K562 (cell line): Measurements from ENCODE around the gene TSSK2. TPM values are rescaled to one million over a fixed set of nuclear protein-coding genes. Genes with fewer than 3 reads are reported as not detected.

Experiments used
- ARHGAP35 ChIP-seq: fragments of 450-650 bp; IDR thresholded peaks from 2 replicates; pipeline ENCODE4 v1.6.1; 2018; ENCODE audit not compliant: partially characterized antibody
- BRD4 ChIP-seq: fragments of 200-600 bp; sonication (generic); IDR thresholded peaks from 2 replicates; pipeline ENCODE4 v1.6.1; 2017; ENCODE audit warnings: inconsistent platforms
- FOXA1 ChIP-seq: fragments of 450-650 bp; IDR thresholded peaks from 2 replicates; pipeline ENCODE4 v1.6.1; 2016; ENCODE audit warnings: mild to moderate bottlenecking, borderline replicate concordance
- KLF1 ChIP-seq: fragments of 450-650 bp; IDR thresholded peaks from 2 replicates; pipeline ENCODE4 v1.6.1; 2016; ENCODE audit warnings: missing genetic modification characterization, missing compliant biosample characterization
- MXI1 ChIP-seq: IDR thresholded peaks from 2 replicates; pipeline ENCODE4 v1.6.1; 2011; ENCODE audit warnings: low read depth, mild to moderate bottlenecking, improper control_type of control experiment, low read length
- PPARD ChIP-seq: fragments of 250-450 bp; sonication (Bioruptor Pico); IDR thresholded peaks from 2 replicates; pipeline ENCODE4 v1.8.0; 2022; ENCODE audit warnings: inconsistent platforms, mild to moderate bottlenecking, moderate library complexity
- SRSF3 ChIP-seq: fragments of 200-400 bp; formaldehyde crosslinking; IDR thresholded peaks from 2 replicates; pipeline ENCODE4 v1.6.1; 2016; ENCODE audit warnings: mild to moderate bottlenecking, low read length, moderate library complexity; ENCODE audit not compliant: insufficient read depth
- TAF9B ChIP-seq: fragments of 450-650 bp; IDR thresholded peaks from 2 replicates; pipeline ENCODE4 v1.6.1; 2018; ENCODE audit warnings: mild to moderate bottlenecking; ENCODE audit not compliant: partially characterized antibody
- ZBTB1 ChIP-seq: sonication (generic); formaldehyde crosslinking; IDR thresholded peaks from 2 replicates; pipeline ENCODE4 v1.8.1; 2023; ENCODE audit warnings: missing genetic modification reagents, low read depth, mild to moderate bottlenecking, borderline replicate concordance
- ZBTB7A ChIP-seq: IDR thresholded peaks from 2 replicates; pipeline ENCODE4 v1.6.1; 2011; ENCODE audit warnings: low read depth, mild to moderate bottlenecking, low read length, moderate library complexity, borderline replicate concordance; ENCODE audit not compliant: control insufficient read depth
- ZNF212 ChIP-seq: fragments of 450-650 bp; formaldehyde crosslinking; IDR thresholded peaks from 2 replicates; pipeline ENCODE4 v1.4.0; 2020; ENCODE audit warnings: mild to moderate bottlenecking
- ZNF324 ChIP-seq: fragments of 250-450 bp; sonication (Bioruptor Pico); IDR thresholded peaks from 2 replicates; pipeline ENCODE4 v1.4.0; 2020; ENCODE audit warnings: mild to moderate bottlenecking
- polyA plus RNA-seq, 8 experiments: library from polyadenylated mRNA; depleted of rRNA in 4 of 8; stranded (reverse) in 5 of 8; unstranded in 3 of 8; fragments of >200 nt; fragmentation: Nextera tagmentation in 2 of 8; fragmentation: Illumina TruSeq in 1 of 8; extraction: Ambion mirVana in 2 of 8; extraction: Trizol in 1 of 8; gene quantifications; 2 replicates each; pipeline versions ENCODE4 v1.2.1 to v1.2.3, GENCODE V29; 2011 to 2014; ENCODE audit warnings: inconsistent platforms in 1 of 8, missing spikeins in 1 of 8
- total RNA-seq, 7 experiments: library from RNA; depleted of rRNA in 6 of 7; stranded (reverse); fragments of >200 nt in 6 of 7; fragmentation: Illumina TruSeq in 2 of 7; extraction: Trizol in 2 of 7; gene quantifications; 2 replicates each; pipeline versions ENCODE4 v1.2.1 to v1.2.3, GENCODE V29; 2011 to 2021; ENCODE audit warnings: low replicate concordance in 1 of 7
- TF ChIP-seq, protein P1 (sequence below), 2 experiments: fragments of 200-800 bp in 1 of 2; sonication (Bioruptor generic) in 1 of 2; sonication (generic) in 1 of 2; formaldehyde crosslinking in 1 of 2; IDR thresholded peaks in 1 of 2; conservative IDR thresholded peaks in 1 of 2; 2 replicates each; pipeline versions ENCODE4 v1.5.0 to v1.6.1; 2016 to 2020; ENCODE audit warnings: missing compliant biosample characterization in 1 of 2, missing genetic modification characterization in 1 of 2, missing genetic modification reagents in 1 of 2
- TF ChIP-seq, protein P2 (sequence below): fragments of 450-650 bp; IDR thresholded peaks from 2 replicates; pipeline ENCODE4 v1.6.1; 2016; ENCODE audit warnings: low read depth
- TF ChIP-seq, protein P3 (sequence below): fragments of 450-650 bp; IDR thresholded peaks from 2 replicates; pipeline ENCODE4 v1.6.1; 2017; ENCODE audit warnings: antibody characterized with exemption

The TSSK2 gene
- total and polyA plus RNA-seq, 9 of the 15 experiments (the other 6 are each of a cell fraction or from before 2014, with no cell fraction given): 0.04 TPM; not detected in 8

DNA sequence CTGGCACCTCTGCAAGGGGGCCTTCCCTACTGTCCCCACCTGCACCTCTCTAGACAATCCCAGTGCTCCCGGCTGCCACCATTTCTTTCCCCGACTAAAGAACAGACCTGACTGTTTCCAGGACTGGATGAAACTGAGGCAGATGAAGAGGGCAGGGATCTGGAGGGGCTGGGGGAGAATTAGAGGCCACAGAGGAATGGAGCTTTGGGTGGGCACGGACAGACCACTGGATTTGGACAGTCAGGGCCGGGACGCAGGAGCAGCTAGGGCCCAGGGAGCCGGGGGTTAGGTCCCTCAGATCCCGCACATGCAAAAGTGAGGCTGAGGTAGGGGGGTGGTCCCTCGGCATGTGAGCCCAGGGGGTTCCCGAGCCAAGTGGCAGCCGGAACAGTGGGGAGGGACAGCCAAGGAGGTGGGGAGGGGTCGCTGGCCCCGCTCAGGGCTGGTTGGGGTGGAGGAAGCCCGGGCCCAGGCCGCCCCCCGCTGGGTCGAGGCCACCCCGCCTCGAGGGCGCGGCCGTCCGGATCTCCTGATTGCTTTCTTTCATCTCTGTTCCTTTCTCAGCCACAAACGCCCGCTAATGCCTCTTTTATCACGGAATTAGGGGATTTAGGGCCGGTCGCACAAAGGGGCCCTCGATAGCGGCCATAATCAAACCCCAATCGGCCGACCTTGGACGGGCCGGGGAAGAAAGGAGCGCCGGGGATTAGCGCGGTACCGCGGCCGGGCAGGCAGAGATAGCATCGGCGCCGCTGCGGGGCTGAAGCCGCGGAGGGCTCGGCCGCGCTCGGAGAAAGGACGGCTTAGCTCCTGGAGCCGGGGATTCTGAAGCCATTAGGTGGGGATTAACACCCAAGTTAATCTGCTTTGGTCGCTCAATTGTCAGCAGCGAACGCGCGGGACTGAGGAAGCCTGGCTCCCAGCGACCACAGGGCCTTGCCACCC is 38.2 kb downstream of the TSSK2 start (continued):
- no peak for TF ChIP-seq SRSF3
- no peak for TF ChIP-seq MXI1
- TF ChIP-seq TAF9B: no peak
- TF ChIP-seq PPARD (CRISPR knock-in tag): no peak
- TF ChIP-seq FOXA1: no peak
- no peak for TF ChIP-seq ZNF212 (CRISPR knock-in tag)
- TF ChIP-seq, protein P1, sequence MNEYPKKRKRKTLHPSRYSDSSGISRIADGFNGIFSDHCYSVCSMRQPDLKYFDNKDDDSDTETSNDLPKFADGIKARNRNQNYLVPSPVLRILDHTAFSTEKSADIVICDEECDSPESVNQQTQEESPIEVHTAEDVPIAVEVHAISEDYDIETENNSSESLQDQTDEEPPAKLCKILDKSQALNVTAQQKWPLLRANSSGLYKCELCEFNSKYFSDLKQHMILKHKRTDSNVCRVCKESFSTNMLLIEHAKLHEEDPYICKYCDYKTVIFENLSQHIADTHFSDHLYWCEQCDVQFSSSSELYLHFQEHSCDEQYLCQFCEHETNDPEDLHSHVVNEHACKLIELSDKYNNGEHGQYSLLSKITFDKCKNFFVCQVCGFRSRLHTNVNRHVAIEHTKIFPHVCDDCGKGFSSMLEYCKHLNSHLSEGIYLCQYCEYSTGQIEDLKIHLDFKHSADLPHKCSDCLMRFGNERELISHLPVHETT (CRISPR knock-in tag; conservative IDR thresholded peaks at IDR 0.05 in 1 of 2, IDR thresholded peaks at IDR 0.05 in 1 of 2): no peak
- peak; percentile 52; the same call in 1 of the 2 replicates for TF ChIP-seq BRD4
- TF ChIP-seq, protein P2, sequence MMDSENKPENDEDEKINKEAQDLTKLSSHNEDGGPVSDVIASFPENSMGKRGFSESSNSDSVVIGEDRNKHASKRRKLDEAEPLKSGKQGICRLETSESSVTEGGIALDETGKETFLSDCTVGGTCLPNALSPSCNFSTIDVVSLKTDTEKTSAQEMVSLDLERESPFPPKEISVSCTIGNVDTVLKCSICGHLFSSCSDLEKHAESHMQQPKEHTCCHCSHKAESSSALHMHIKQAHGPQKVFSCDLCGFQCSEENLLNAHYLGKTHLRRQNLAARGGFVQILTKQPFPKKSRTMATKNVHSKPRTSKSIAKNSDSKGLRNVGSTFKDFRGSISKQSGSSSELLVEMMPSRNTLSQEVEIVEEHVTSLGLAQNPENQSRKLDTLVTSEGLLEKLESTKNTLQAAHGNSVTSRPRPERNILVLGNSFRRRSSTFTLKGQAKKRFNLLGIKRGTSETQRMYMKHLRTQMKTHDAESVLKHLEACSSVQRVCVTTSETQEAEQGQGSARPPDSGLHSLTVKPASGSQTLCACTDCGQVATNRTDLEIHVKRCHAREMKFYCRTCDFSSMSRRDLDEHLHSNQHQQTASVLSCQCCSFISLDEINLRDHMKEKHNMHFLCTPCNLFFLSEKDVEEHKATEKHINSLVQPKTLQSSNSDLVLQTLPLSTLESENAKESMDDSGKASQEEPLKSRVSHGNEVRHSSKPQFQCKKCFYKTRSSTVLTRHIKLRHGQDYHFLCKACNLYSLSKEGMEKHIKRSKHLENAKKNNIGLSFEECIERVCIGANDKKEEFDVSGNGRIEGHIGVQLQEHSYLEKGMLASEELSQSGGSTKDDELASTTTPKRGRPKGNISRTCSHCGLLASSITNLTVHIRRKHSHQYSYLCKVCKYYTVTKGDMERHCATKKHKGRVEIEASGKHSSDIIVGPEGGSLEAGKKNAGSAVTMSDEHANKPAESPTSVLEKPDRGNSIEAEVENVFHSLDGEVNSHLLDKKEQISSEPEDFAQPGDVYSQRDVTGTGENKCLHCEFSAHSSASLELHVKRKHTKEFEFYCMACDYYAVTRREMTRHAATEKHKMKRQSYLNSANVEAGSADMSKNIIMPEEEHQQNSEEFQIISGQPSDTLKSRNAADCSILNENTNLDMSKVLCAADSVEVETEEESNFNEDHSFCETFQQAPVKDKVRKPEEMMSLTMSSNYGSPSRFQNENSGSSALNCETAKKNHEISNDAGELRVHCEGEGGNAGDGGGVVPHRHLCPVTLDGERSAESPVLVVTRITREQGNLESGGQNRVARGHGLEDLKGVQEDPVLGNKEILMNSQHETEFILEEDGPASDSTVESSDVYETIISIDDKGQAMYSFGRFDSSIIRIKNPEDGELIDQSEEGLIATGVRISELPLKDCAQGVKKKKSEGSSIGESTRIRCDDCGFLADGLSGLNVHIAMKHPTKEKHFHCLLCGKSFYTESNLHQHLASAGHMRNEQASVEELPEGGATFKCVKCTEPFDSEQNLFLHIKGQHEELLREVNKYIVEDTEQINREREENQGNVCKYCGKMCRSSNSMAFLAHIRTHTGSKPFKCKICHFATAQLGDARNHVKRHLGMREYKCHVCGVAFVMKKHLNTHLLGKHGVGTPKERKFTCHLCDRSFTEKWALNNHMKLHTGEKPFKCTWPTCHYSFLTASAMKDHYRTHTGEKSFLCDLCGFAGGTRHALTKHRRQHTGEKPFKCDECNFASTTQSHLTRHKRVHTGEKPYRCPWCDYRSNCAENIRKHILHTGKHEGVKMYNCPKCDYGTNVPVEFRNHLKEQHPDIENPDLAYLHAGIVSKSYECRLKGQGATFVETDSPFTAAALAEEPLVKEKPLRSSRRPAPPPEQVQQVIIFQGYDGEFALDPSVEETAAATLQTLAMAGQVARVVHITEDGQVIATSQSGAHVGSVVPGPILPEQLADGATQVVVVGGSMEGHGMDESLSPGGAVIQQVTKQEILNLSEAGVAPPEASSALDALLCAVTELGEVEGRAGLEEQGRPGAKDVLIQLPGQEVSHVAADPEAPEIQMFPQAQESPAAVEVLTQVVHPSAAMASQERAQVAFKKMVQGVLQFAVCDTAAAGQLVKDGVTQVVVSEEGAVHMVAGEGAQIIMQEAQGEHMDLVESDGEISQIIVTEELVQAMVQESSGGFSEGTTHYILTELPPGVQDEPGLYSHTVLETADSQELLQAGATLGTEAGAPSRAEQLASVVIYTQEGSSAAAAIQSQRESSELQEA: no peak
- TF ChIP-seq ZBTB7A: no peak
- TF ChIP-seq, protein P3, sequence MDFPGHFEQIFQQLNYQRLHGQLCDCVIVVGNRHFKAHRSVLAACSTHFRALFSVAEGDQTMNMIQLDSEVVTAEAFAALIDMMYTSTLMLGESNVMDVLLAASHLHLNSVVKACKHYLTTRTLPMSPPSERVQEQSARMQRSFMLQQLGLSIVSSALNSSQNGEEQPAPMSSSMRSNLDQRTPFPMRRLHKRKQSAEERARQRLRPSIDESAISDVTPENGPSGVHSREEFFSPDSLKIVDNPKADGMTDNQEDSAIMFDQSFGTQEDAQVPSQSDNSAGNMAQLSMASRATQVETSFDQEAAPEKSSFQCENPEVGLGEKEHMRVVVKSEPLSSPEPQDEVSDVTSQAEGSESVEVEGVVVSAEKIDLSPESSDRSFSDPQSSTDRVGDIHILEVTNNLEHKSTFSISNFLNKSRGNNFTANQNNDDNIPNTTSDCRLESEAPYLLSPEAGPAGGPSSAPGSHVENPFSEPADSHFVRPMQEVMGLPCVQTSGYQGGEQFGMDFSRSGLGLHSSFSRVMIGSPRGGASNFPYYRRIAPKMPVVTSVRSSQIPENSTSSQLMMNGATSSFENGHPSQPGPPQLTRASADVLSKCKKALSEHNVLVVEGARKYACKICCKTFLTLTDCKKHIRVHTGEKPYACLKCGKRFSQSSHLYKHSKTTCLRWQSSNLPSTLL: no peak
- TF ChIP-seq ARHGAP35: no peak
- TF ChIP-seq ZBTB1 (CRISPR knock-in tag): no peak
- TF ChIP-seq KLF1 (tag): peak; percentile 76; the same call in 1 of the 2 replicates
- TF ChIP-seq ZNF324 (CRISPR knock-in tag): no peak
